GM18951 (cell line): ENCODE data around the gene KLF9.

Experiments used
- POLR2A ChIP-seq: IDR thresholded peaks from 4 replicates; pipeline ENCODE4 v1.6.1; 2011; ENCODE audit warnings: mild to moderate bottlenecking; ENCODE audit not compliant: insufficient read length, insufficient read depth; ENCODE audit errors: extremely low read depth
- in situ Hi-C: fragments of 300-500 bp; cut with MboI; formaldehyde crosslinking; loops from one replicate; pipeline ENCODE4 v1.12.0; 2022; ENCODE audit warnings: low sequenced_read_pairs, mixed read lengths, inconsistent platforms; ENCODE audit not compliant: unreplicated experiment

KLF9 gene

GRCh38 chr9:70392189-70392588 is 22.3 kb downstream of the KLF9 start:
- TF ChIP-seq POLR2A, result no peak
- in situ Hi-C loops, result no loop called here

- in situ Hi-C loops, result no loop called here
- TF ChIP-seq POLR2A, result no peak
Observed at GRCh38 chr9:70390933-70391341, 23.5 kb downstream of the KLF9 start.

GRCh38 chr9:70389621-70390266 is 24.7 kb downstream of the KLF9 start:
- in situ Hi-C loops, result no loop called here
- no peak for TF ChIP-seq POLR2A

- in situ Hi-C loops, result no loop called here
Observed at GRCh38 chr9:70389188-70389587, 25.3 kb downstream of the KLF9 start.

GRCh38 chr9:70387663-70388062 is 26.8 kb downstream of the KLF9 start:
- TF ChIP-seq POLR2A, result no peak
- in situ Hi-C loops, result no loop called here

More at GRCh38 chr9:70389188-70389587, 25.3 kb downstream of the KLF9 start:
- no peak for TF ChIP-seq POLR2A

GRCh38 chr9:70385426-70385825 is 29.0 kb downstream of the KLF9 start:
- TF ChIP-seq POLR2A, result no peak
- in situ Hi-C loops, result no loop called here

- no peak for TF ChIP-seq POLR2A
- in situ Hi-C loops, result no loop called here
Observed at GRCh38 chr9:70382709-70383605, 31.5 kb downstream of the KLF9 start.

- TF ChIP-seq POLR2A, result no peak
- in situ Hi-C loops, result no loop called here
Observed at GRCh38 chr9:70382046-70382708, 32.3 kb downstream of the KLF9 start.

- TF ChIP-seq POLR2A, result no peak
- in situ Hi-C loops, result no loop called here
Observed at GRCh38 chr9:70374962-70375618, 39.4 kb downstream of the KLF9 start.

- in situ Hi-C loops, result no loop called here
Observed at GRCh38 chr9:70367305-70367930, 47.0 kb downstream of the KLF9 start.

GRCh38 chr9:70363760-70364159 is 50.7 kb downstream of the KLF9 start:
- no peak for TF ChIP-seq POLR2A
- in situ Hi-C loops, result no loop called here

More at GRCh38 chr9:70367305-70367930, 47.0 kb downstream of the KLF9 start:
- TF ChIP-seq POLR2A, result no peak

GRCh38 chr9:70362952-70363351 is 51.5 kb downstream of the KLF9 start:
- no peak for TF ChIP-seq POLR2A
- in situ Hi-C loops, result no loop called here
